Hypothalamus (tissue), 51 donors: ENCODE measurements around the gene SETBP1.
"Not testable (repeated sequence)": the region's sequence is repeated elsewhere in the genome, so short reads cannot be mapped to it uniquely, and the experiment has no call there.

Source experiments
- DNase-seq, 51 donors: peaks; one replicate each; lab custom pipeline; 2025; lab: John Stamatoyannopoulos, UW

SETBP1 gene

GRCh38 chr18:44702594-44702993, 21.9 kb downstream of the SETBP1 start:
- no peak for DNase-seq

- DNase-seq = no peak
Observed at GRCh38 chr18:44704135-44704789, 23.6 kb downstream of the SETBP1 start.

GRCh38 chr18:44705075-44705675, 24.5 kb downstream of the SETBP1 start:
- DNase-seq = no peak

- no peak for DNase-seq
Observed at GRCh38 chr18:44708451-44709083, 27.9 kb downstream of the SETBP1 start.

GRCh38 chr18:44709307-44710126, 28.8 kb downstream of the SETBP1 start:
- peak in 2 of 51 donors; percentile 2 to 8 for DNase-seq

- DNase-seq = no peak
Observed at GRCh38 chr18:44710931-44711330, 30.2 kb downstream of the SETBP1 start.

GRCh38 chr18:44712025-44712424, 31.3 kb downstream of the SETBP1 start:
- no peak for DNase-seq

GRCh38 chr18:44713435-44713834, 32.7 kb downstream of the SETBP1 start:
- DNase-seq = no peak

GRCh38 chr18:44714376-44714775, 33.7 kb downstream of the SETBP1 start:
- no peak for DNase-seq

GRCh38 chr18:44715245-44715644, 34.6 kb downstream of the SETBP1 start:
- DNase-seq = peak in 2 of 51 donors; percentile 6 to 29

- DNase-seq = no peak
Observed at GRCh38 chr18:44715842-44716241, 35.2 kb downstream of the SETBP1 start.

GRCh38 chr18:44716697-44717163, 36.0 kb downstream of the SETBP1 start:
- DNase-seq = no peak

- no peak for DNase-seq
Observed at GRCh38 chr18:44719519-44720060, 38.9 kb downstream of the SETBP1 start.

GRCh38 chr18:44721748-44722147, 41.1 kb downstream of the SETBP1 start:
- DNase-seq = not testable (repeated sequence)

- no peak for DNase-seq
Observed at GRCh38 chr18:44723411-44723810, 42.7 kb downstream of the SETBP1 start.

- DNase-seq = no peak
Observed at GRCh38 chr18:44724105-44724778, 43.6 kb downstream of the SETBP1 start.

GRCh38 chr18:44725300-44726058, 44.8 kb downstream of the SETBP1 start:
- DNase-seq = peak in 5 of 51 donors; percentile 11 to 35 (median 19)

GRCh38 chr18:44726059-44726421, 45.4 kb downstream of the SETBP1 start:
- DNase-seq = no peak

GRCh38 chr18:44727291-44727690, 46.6 kb downstream of the SETBP1 start:
- no peak for DNase-seq
